Breast epithelium (tissue), 3 donors: ENCODE data around the gene PUSL1.

Experiments used
- CTCF ChIP-seq, 3 donors: fragments of 450-650 bp; IDR thresholded peaks; one replicate each; pipeline ENCODE4 v1.5.1; 2016 to 2017; ENCODE audit warnings: antibody characterized with exemption in 3 of 3, mild to moderate bottlenecking in 3 of 3, moderate library complexity in 3 of 3
- POLR2A ChIP-seq: fragments of 450-650 bp; IDR thresholded peaks from one replicate; pipeline ENCODE4 v1.6.1; 2016; ENCODE audit warnings: antibody characterized with exemption, mild to moderate bottlenecking, moderate library complexity

GRCh38 chr1:1297802-1298424, 10.5 kb upstream of the PUSL1 start:
- no peak for TF ChIP-seq CTCF (IDR thresholded peaks at IDR 0.05)
- TF ChIP-seq POLR2A: no peak
